Suprapubic skin (tissue), 4 donors: ENCODE measurements around the gene SEC22A. TPM values are rescaled to one million over a fixed set of nuclear protein-coding genes. Genes with fewer than 3 reads are reported as not detected.

Source experiments
- DNase-seq, 2 donors: peaks; one replicate each; pipeline ENCODE4 v3.0.0-alpha.2; 2019; ENCODE audit warnings: low spot score in 2 of 2
- H3K27ac ChIP-seq: fragments of 200-600 bp; sonication (generic); one replicate; pipeline ENCODE4 v1.5.1; 2019
- H3K27me3 ChIP-seq: fragments of 200-600 bp; sonication (generic); one replicate; pipeline ENCODE4 v1.5.1; 2019
- H3K36me3 ChIP-seq: fragments of 200-600 bp; sonication (generic); one replicate; pipeline ENCODE4 v1.5.1; 2019
- H3K4me1 ChIP-seq: fragments of 200-600 bp; sonication (generic); one replicate; pipeline ENCODE4 v1.5.1; 2019
- H3K4me3 ChIP-seq: fragments of 200-600 bp; sonication (generic); one replicate; pipeline ENCODE4 v1.5.1; 2019; ENCODE audit warnings: mild to moderate bottlenecking
- H3K9me3 ChIP-seq: fragments of 200-600 bp; sonication (generic); one replicate; pipeline ENCODE4 v1.5.1; 2019
- EP300 ChIP-seq: sonication (generic); formaldehyde crosslinking; IDR thresholded peaks from one replicate; pipeline ENCODE4 v1.6.1; 2017; ENCODE audit warnings: antibody characterized with exemption
- POLR2A ChIP-seq, 2 donors: fragments of 450-650 bp; IDR thresholded peaks; one replicate each; pipeline ENCODE4 v1.6.1; 2017; ENCODE audit warnings: antibody characterized with exemption in 2 of 2, mild to moderate bottlenecking in 2 of 2, moderate library complexity in 2 of 2
- POLR2AphosphoS5 ChIP-seq, 3 donors: sonication (generic); formaldehyde crosslinking; IDR thresholded peaks; one replicate each; pipeline ENCODE4 v1.6.1; 2017; ENCODE audit warnings: antibody characterized with exemption in 3 of 3
- WGBS: methylation state at CpG from one replicate; pipeline ENCODE4 v1.1.5; 2018; 5-methylcytosine and 5-hydroxymethylcytosine counted together
- total RNA-seq, 4 donors: library from RNA; depleted of rRNA; stranded (reverse); fragments of >200 nt; gene quantifications; one replicate each; pipeline ENCODE4 v1.1.0, GENCODE V29; 2016
- TF ChIP-seq, protein P1 (sequence below), 2 donors: fragments of 200-600 bp in 1 of 2; fragments of 450-650 bp in 1 of 2; sonication (generic) in 1 of 2; IDR thresholded peaks; one replicate each; pipeline ENCODE4 v1.5.1; 2016 to 2019; ENCODE audit warnings: antibody characterized with exemption in 2 of 2, mild to moderate bottlenecking in 1 of 2, moderate library complexity in 1 of 2

The SEC22A gene
- total RNA-seq, 4 donors from 2014 or later, result 20.1 to 43.1 (median 28.7) TPM

DNA sequence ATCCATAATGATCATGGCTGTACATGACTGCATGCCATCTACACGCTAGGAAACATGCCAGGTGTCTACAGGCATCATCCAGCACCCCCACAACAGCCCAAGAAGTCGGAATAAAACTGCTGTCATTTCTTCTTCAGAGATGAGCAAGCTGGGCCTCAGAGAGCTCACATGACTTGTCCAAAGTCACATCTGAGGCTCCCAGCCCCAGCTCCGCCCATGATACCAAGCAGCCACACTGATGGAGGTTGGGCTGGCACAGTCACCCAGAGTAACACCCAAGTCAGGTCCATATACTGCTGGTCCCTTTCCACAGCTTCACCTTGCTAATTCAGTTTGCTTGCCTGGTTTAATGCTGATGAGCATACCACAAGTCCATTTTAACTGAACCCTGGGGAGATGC lies 116.6 kb downstream of the SEC22A start:
- TF ChIP-seq EP300 (no peak), POLR2AphosphoS5 (IDR thresholded peaks at IDR 0.05) (no peak), POLR2A (IDR thresholded peaks at IDR 0.05) (no peak)
- TF ChIP-seq, protein P1, sequence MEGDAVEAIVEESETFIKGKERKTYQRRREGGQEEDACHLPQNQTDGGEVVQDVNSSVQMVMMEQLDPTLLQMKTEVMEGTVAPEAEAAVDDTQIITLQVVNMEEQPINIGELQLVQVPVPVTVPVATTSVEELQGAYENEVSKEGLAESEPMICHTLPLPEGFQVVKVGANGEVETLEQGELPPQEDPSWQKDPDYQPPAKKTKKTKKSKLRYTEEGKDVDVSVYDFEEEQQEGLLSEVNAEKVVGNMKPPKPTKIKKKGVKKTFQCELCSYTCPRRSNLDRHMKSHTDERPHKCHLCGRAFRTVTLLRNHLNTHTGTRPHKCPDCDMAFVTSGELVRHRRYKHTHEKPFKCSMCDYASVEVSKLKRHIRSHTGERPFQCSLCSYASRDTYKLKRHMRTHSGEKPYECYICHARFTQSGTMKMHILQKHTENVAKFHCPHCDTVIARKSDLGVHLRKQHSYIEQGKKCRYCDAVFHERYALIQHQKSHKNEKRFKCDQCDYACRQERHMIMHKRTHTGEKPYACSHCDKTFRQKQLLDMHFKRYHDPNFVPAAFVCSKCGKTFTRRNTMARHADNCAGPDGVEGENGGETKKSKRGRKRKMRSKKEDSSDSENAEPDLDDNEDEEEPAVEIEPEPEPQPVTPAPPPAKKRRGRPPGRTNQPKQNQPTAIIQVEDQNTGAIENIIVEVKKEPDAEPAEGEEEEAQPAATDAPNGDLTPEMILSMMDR (IDR thresholded peaks at IDR 0.05), result no peak
- DNase-seq, result no peak
- no peak overlapping the region for H3K4me3 ChIP-seq
- peaks cover 5% of the 10 kb centered on the region for H3K27me3 ChIP-seq
- WGBS, result 87% methylated on average over 3 of the region's 3 CpGs
- no peaks in the 10 kb centered on the region for H3K4me1 ChIP-seq
- H3K36me3 ChIP-seq, result no peaks in the 10 kb centered on the region
- H3K9me3 ChIP-seq, result no peaks in the 10 kb centered on the region
- H3K27ac ChIP-seq, result no peak overlapping the region

DNA sequence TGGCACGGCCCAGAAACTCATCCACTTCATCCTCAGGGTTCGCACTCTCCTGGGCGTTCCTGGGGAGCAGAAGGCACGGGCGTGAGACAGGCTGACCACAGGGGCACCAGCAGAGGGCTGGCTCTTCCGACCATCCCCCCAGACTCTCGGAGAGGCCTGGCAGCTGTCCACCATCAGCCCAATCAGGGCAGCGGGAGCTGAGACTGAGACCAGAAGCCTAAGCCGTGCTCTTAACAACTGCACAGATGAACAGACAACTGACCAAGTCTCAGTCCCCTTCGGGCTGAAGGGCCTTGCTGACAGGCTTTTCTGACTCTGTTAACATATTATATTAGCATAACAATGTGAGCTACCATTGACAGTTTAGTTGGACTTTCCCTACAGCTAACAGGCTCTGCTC lies 118.0 kb downstream of the SEC22A start:
- Histone ChIP-seq H3K4me1 (no peaks in the 10 kb centered on the region), H3K27me3 (peaks cover 3% of the 10 kb centered on the region), H3K36me3 (no peaks in the 10 kb centered on the region), H3K4me3 (no peak overlapping the region), H3K9me3 (no peaks in the 10 kb centered on the region), H3K27ac (no peak overlapping the region)
- 64% methylated on average over 10 of the region's 10 CpGs for WGBS
- DNase-seq, result no peak
- no peak for TF ChIP-seq EP300
- TF ChIP-seq, protein P1 (IDR thresholded peaks at IDR 0.05), result no peak
- TF ChIP-seq POLR2AphosphoS5 (IDR thresholded peaks at IDR 0.05), result no peak
- no peak for TF ChIP-seq POLR2A (IDR thresholded peaks at IDR 0.05)

DNA sequence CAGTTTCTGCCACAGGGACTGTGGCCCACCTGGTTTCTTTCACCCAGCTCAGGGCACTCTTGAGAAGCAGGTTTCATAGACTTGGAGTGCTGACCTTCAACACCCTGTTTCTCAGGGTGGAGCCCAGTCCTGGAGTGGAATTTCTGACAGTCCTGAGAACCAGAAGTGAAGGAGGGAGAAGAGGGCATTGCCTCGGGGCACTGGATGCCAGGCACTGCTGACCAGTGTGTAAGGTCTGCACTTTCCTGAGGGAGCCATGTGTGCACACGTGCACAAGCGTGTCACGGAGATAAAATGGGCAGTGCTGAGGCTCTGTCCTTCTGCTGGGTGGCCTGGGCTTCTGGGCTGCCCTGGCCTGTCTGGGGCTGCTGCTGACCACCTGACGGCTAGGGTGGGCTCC lies 118.5 kb downstream of the SEC22A start:
- Histone ChIP-seq H3K9me3 (no peaks in the 10 kb centered on the region), H3K36me3 (no peaks in the 10 kb centered on the region), H3K27ac (no peak overlapping the region), H3K4me1 (no peaks in the 10 kb centered on the region), H3K27me3 (peaks cover 3% of the 10 kb centered on the region), H3K4me3 (no peak overlapping the region)
- no peak for DNase-seq
- WGBS, result 94% methylated on average over 5 of the region's 5 CpGs
- TF ChIP-seq, protein P1 (IDR thresholded peaks at IDR 0.05), result no peak
- TF ChIP-seq EP300, result no peak
- TF ChIP-seq POLR2AphosphoS5 (IDR thresholded peaks at IDR 0.05), result no peak
- no peak for TF ChIP-seq POLR2A (IDR thresholded peaks at IDR 0.05)

DNA sequence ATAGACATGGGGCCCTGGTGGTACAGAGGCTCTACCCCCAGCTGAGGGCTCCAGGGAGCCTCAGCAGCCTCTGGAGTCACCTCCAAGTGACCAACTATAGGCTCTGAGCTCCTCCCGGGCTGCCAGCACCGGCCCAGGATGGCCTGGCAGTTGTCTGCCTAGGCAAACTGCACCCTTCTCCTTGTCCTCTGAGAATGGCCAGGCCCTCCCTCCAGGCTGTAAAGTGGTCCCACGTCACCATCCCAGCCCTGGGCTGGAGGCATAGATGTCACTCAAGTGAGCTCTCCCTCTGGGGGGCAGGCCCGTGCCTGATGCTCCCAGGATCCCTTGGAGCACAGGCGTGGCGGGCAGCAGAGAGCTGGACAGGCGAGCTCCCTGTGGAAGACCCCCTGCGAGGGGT lies 120.1 kb downstream of the SEC22A start:
- H3K27me3 ChIP-seq, result peaks cover 3% of the 10 kb centered on the region
- H3K9me3 ChIP-seq, result no peaks in the 10 kb centered on the region
- no peaks in the 10 kb centered on the region for H3K4me1 ChIP-seq
- TF ChIP-seq POLR2A (IDR thresholded peaks at IDR 0.05), result no peak
- no peak for TF ChIP-seq EP300
- TF ChIP-seq, protein P1 (IDR thresholded peaks at IDR 0.05), result no peak
- TF ChIP-seq POLR2AphosphoS5 (IDR thresholded peaks at IDR 0.05), result no peak
- no peak overlapping the region for H3K4me3 ChIP-seq
- no peaks in the 10 kb centered on the region for H3K36me3 ChIP-seq
- no peak for DNase-seq
- 86% methylated on average over 8 of the region's 8 CpGs for WGBS
- no peak overlapping the region for H3K27ac ChIP-seq

DNA sequence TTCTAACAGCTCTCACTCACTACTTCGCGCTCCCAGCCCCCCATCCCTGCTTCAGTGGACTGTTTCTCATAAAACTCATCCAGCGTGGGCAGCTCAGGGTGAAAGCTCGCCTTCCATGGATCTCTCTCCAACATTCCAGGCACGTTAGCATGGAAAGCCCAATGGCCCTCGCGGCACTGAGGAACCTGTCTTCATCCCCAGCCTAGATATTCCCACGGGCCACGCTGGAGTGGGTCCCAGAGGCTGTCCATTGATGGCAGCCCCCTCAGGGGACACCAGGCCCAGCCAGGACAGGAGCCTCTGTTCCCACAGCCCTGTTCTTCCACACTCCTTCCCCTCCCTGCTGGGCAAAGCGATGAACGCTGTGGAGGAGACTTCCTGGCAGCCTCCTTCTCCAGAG lies 121.1 kb downstream of the SEC22A start:
- no peaks in the 10 kb centered on the region for H3K36me3 ChIP-seq
- no peak overlapping the region for H3K4me3 ChIP-seq
- peaks cover 3% of the 10 kb centered on the region for H3K27me3 ChIP-seq
- WGBS, result 83% methylated on average over 11 of the region's 11 CpGs
- no peak overlapping the region for H3K27ac ChIP-seq
- TF ChIP-seq, protein P1 (IDR thresholded peaks at IDR 0.05), result no peak
- TF ChIP-seq POLR2AphosphoS5 (IDR thresholded peaks at IDR 0.05) (no peak), EP300 (no peak), POLR2A (IDR thresholded peaks at IDR 0.05) (no peak)
- no peaks in the 10 kb centered on the region for H3K4me1 ChIP-seq
- H3K9me3 ChIP-seq, result no peaks in the 10 kb centered on the region
- DNase-seq, result no peak

Other genes with a start within 250 kb of the SEC22A start
- gene SEMA5B, start 174.2 kb upstream of the SEC22A start, total RNA-seq, result 1 to 10 TPM in 3 of 4 donors, not detected in 1; 1.4 to 2.0 (median 1.8) TPM
- gene PDIA5, start 134.9 kb upstream of the SEC22A start, total RNA-seq, result 1 to 10 TPM; 5.3 to 9.2 (median 7.2) TPM
- 1 to 10 TPM; 1.4 to 4.9 (median 4.0) TPM for gene ADCY5, start 247.1 kb downstream of the SEC22A start, total RNA-seq